ENCODE results near the gene FXYD7.
"Not testable (repeated sequence)": the region's sequence is repeated elsewhere in the genome, so short reads cannot be mapped to it uniquely, and the experiment has no call there.

FXYD7 gene

DNA sequence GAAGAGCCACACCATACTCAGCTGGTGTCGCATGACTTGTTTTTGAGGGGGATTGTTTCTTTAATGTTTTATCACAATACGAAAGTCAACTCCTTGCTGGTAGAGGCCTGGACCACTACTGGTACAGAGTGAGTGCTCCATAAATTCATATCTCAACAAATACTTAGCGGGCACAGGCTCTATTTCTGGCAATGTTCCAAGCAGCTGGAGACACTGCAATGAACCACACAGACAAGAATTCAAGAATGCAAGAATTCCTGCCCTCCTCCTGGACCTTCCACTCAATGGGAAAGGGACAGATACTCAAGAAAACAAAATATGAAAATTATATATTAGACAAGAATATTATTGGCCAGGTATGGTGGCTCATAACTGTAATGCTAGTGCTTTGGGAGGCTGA lies 6.4 kb downstream of the FXYD7 start:
- no peak overlapping the region for H3K4me3 ChIP-seq (ENCODE audit: low read depth, low read length)
- no peak for DNase-seq (ENCODE audit: low read depth)
- TF ChIP-seq, protein P1, sequence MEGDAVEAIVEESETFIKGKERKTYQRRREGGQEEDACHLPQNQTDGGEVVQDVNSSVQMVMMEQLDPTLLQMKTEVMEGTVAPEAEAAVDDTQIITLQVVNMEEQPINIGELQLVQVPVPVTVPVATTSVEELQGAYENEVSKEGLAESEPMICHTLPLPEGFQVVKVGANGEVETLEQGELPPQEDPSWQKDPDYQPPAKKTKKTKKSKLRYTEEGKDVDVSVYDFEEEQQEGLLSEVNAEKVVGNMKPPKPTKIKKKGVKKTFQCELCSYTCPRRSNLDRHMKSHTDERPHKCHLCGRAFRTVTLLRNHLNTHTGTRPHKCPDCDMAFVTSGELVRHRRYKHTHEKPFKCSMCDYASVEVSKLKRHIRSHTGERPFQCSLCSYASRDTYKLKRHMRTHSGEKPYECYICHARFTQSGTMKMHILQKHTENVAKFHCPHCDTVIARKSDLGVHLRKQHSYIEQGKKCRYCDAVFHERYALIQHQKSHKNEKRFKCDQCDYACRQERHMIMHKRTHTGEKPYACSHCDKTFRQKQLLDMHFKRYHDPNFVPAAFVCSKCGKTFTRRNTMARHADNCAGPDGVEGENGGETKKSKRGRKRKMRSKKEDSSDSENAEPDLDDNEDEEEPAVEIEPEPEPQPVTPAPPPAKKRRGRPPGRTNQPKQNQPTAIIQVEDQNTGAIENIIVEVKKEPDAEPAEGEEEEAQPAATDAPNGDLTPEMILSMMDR (IDR thresholded peaks at IDR 0.05; ENCODE audit: control insufficient read depth, extremely low read depth, insufficient read depth), result no peak

DNA sequence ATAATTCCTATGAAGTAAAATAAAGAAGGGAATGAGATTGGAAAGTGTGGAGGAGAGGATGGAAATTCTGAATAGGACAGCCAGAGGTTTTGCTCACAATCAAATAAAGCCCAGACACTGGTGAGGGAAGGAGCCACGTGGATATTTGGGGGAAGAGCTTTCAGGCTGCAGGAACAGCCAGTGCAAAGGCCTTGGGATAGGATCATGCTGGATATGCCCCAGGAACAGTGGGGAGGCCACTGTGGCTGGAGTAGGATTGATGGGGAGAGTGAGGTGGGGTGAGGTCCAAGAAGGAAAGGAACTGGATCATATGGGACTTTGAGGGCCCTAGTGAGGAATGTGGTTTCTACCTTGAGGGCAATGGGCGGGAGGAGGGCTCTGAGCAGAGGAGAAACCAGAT lies 7.4 kb downstream of the FXYD7 start:
- H3K4me3 ChIP-seq (ENCODE audit: low read depth, low read length), result no peak overlapping the region
- TF ChIP-seq, protein P1 (IDR thresholded peaks at IDR 0.05; ENCODE audit: control insufficient read depth, extremely low read depth, insufficient read depth), result no peak
- no peak for DNase-seq (ENCODE audit: low read depth)

DNA sequence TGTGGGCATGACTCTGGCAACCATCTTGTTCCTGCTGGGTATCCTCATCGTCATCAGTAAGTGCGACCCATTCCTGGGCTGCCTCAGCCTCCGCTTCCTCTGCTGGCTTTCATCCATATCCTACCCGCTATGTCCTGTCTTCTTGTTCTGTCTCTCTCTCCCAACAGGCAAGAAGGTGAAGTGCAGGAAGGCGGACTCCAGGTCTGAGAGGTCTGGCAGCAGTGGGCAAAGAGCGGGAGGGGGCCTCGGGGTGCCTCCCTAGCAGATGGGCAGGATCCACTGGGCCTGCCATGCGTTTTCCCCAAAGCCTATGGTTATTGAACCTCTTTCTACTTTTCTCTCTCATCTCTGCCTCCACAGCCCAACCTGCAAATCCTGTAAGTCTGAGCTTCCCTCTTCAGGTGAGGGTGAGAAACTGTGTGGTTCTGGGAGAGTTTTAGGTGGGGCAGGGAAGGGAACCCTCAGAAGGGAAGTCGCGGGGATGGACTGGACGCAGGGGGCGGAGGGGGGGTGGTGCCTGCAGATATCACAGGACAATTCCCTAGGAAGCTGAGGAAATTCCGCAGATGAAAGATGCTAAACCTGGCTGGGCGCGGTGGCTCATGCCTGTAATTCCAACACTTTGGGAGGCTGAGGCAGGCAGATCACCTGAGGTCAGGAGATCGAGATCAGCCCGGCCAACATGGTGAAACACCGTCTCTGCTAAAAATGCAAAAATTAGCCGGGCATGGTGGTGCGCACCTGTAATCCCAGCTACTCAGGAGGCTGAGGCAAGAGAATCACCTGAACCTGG lies 8.4 kb downstream of the FXYD7 start:
- TF ChIP-seq, protein P1 (IDR thresholded peaks at IDR 0.05; ENCODE audit: control insufficient read depth, extremely low read depth, insufficient read depth), result no peak
- no peak for DNase-seq (ENCODE audit: low read depth)
- no peak overlapping the region for H3K4me3 ChIP-seq (ENCODE audit: low read depth, low read length)

DNA sequence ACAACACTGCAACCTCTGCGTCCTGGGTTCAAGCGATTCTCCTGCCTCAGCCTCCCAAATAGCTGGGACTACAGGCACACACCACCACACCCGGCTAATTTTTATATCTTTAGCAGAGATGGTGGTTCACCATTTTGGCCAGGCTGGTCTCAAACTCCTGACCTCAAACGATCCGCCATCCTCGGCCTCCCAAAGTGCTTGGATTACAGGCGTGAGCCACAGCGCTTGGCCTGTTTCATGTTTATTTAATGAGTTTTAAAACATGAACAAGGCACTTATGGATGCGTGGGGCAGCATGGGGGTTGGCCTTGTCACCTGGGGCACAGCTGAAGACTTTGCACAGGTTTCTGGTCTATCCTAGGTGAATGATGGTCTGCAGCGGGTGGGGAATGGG lies 10.1 kb downstream of the FXYD7 start:
- not testable (repeated sequence) for H3K4me3 ChIP-seq (ENCODE audit: low read depth, low read length); DNase-seq (ENCODE audit: low read depth)

DNA sequence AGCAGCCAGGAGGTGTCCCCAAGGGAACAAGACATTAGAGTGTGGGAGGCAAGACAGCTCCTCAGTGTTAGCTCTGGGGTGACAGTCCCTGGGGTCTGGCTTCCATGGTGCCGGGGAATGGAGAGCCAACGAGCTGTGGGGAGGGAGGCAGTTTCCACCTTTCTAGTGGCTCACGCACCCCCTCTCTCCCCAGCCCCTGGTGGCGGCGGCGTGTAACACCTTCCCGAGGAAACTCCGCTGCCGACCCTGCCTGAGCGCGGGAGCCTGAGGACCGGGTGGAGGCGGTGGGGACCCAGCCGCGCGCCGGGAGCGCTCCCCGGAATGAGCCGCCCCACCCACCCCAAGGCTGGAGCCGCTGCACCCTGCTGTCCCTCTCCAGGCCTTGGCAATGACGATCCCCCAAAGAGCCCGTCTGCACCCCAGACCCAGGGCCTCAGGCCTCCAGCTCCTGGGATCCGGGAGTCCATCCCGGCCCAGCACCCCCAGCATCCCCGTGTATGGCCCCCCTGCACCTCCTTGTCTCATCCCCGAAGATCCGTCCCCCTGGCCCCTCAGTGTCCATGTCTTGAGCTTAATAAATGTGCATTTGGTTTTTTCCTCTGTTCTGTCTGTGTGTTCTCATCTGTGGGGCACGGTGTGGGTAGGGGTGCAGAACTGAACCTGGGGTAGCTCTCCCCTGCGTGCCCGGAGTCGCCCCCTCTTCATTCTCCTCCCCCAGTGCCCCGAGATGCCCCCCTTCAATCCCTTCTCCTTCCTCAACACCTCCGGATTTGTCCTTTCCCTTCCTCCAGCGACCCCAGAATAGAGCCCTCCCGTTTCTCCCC lies 10.9 kb downstream of the FXYD7 start:
- TF ChIP-seq, protein P1 (IDR thresholded peaks at IDR 0.05; ENCODE audit: control insufficient read depth, extremely low read depth, insufficient read depth), result no peak
- DNase-seq (ENCODE audit: low read depth), result no peak
- H3K4me3 ChIP-seq (ENCODE audit: low read depth, low read length), result peak overlapping the region; percentile 18; the same call in 1 of the 2 replicates

DNA sequence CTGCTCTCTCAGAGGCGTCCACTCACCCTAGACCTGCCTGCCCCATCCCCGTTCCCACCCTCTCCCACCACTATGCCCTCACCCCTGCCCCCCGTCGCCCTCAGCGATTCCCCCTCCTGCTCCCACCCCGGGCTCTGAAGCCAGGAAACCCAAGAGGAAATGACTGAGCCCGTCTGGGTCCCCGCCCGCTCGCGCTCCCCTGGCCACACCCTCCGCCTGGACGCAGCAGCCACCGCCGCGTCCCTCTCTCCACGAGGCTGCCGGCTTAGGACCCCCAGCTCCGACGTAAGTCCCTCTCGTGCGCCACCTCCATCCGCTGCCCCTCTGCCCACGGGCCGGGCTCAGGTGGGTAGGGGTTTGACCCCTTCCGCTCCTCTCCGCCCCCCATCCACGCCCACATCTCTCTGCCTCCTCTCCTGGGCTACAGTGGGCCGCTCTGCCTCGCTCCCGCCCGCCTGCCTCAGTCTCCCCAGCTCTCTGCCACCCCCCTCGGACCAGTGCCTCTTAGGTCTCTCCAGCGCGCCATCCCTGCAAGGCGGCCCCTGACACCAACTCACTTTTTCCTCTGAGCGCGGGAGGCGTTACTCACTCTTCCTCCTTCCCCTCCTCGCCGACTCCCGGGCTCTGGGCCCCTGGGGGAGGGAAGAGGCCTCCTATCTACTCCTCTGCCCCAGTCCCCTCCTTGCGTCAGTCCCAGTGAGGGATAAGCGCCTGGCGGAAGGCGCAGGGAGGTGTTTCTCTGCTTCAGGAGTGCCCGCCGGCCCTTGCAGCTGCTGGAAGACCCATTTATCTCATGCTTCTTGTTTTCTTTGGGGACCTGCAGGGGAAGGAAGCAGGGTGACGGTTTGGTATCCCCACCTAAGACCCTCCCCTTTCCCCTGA lies 11.7 kb downstream of the FXYD7 start, which contains the start of gene FXYD5:
Gene FXYD5, plus strand, starts transcription at position 211 of the 882 bp plus-strand sequence. CDS start 816 bp downstream, outside the sequence.
- TF ChIP-seq, protein P1 (IDR thresholded peaks at IDR 0.05; ENCODE audit: control insufficient read depth, extremely low read depth, insufficient read depth), result no peak
- no peak for DNase-seq (ENCODE audit: low read depth)

More for the DNA sequence above, 11.7 kb downstream of the FXYD7 start, which contains the start of gene FXYD5:
- H3K4me3 ChIP-seq (ENCODE audit: low read depth, low read length), result peak within 1 kb of the TSS; percentile 18; the same call in 1 of the 2 replicates
